Measurements from ENCODE around the gene EPX.

Gene EPX

GRCh38 chr17:58231641-58232040 is 39.1 kb downstream of the EPX start:
- TF ChIP-seq CTCF (IDR thresholded peaks at IDR 0.05; ENCODE audit: low read length, missing control alignments), result no peak
- no peak for DNase-seq (ENCODE audit: low read depth)
- no peak overlapping the region for H3K4me3 ChIP-seq (replicated peaks; ENCODE audit: low read depth, low read length)

- peak; percentile 88 for DNase-seq (ENCODE audit: low read depth)
- TF ChIP-seq CTCF (IDR thresholded peaks at IDR 0.05; ENCODE audit: low read length, missing control alignments), result no peak
Measured at GRCh38 chr17:58232707-58233156, 40.2 kb downstream of the EPX start.

GRCh38 chr17:58233543-58233942 is 41.0 kb downstream of the EPX start:
- H3K4me3 ChIP-seq (replicated peaks; ENCODE audit: low read depth, low read length), result no peak overlapping the region
- no peak for DNase-seq (ENCODE audit: low read depth)
- TF ChIP-seq CTCF (IDR thresholded peaks at IDR 0.05; ENCODE audit: low read length, missing control alignments), result no peak

More at GRCh38 chr17:58232707-58233156, 40.2 kb downstream of the EPX start:
- no peak overlapping the region for H3K4me3 ChIP-seq (replicated peaks; ENCODE audit: low read depth, low read length)

GRCh38 chr17:58234512-58234911 is 42.0 kb downstream of the EPX start:
- TF ChIP-seq CTCF (IDR thresholded peaks at IDR 0.05; ENCODE audit: low read length, missing control alignments), result no peak
- no peak for DNase-seq (ENCODE audit: low read depth)
- H3K4me3 ChIP-seq (replicated peaks; ENCODE audit: low read depth, low read length), result no peak overlapping the region

- TF ChIP-seq CTCF (IDR thresholded peaks at IDR 0.05; ENCODE audit: low read length, missing control alignments), result no peak
- no peak for DNase-seq (ENCODE audit: low read depth)
- H3K4me3 ChIP-seq (replicated peaks; ENCODE audit: low read depth, low read length), result no peak overlapping the region
Measured at GRCh38 chr17:58235821-58236220, 43.3 kb downstream of the EPX start.

- DNase-seq (ENCODE audit: low read depth), result no peak
- no peak overlapping the region for H3K4me3 ChIP-seq (replicated peaks; ENCODE audit: low read depth, low read length)
- TF ChIP-seq CTCF (IDR thresholded peaks at IDR 0.05; ENCODE audit: low read length, missing control alignments), result no peak
Measured at GRCh38 chr17:58236394-58236793, 43.9 kb downstream of the EPX start.

- no peak for TF ChIP-seq CTCF (IDR thresholded peaks at IDR 0.05; ENCODE audit: low read length, missing control alignments)
- DNase-seq (ENCODE audit: low read depth), result no peak
- H3K4me3 ChIP-seq (replicated peaks; ENCODE audit: low read depth, low read length), result no peak within 1 kb of the TSS
Measured at GRCh38 chr17:58238147-58238634, 45.7 kb downstream of the EPX start, which contains the start of gene LPO. Gene LPO, plus strand, starts transcription at chr17:58238584. Its CDS starts 4,396 bp downstream, at chr17:58242980.

Measured in fibroblast of pulmonary artery (primary cell).